Gastroesophageal sphincter (tissue), 3 donors: ENCODE measurements around the gene KMT2D.

Source experiments
- CTCF ChIP-seq, 4 experiments: fragments of 200-600 bp in 2 of 4; fragments of 450-650 bp in 2 of 4; sonication (generic) in 1 of 4; IDR thresholded peaks; one replicate each; pipeline ENCODE4 v1.5.1; 2017 to 2019; ENCODE audit warnings: antibody characterized with exemption in 4 of 4, mild to moderate bottlenecking in 2 of 4, moderate library complexity in 2 of 4
- EP300 ChIP-seq: sonication (generic); formaldehyde crosslinking; IDR thresholded peaks from one replicate; pipeline ENCODE4 v1.6.1; 2017; ENCODE audit warnings: antibody characterized with exemption, mild to moderate bottlenecking

GRCh38 chr12:49097381-49097780 lies 36.8 kb upstream of the KMT2D start:
- TF ChIP-seq CTCF (IDR thresholded peaks at IDR 0.05) (no peak), EP300 (no peak)
